ENCODE data around the gene TAF1D. TPM values are rescaled to one million over a fixed set of nuclear protein-coding genes. Genes with fewer than 3 reads are reported as not detected.

Gene TAF1D
- total RNA-seq, 2 donors from 2014 or later: 262 to 270 TPM

DNA sequence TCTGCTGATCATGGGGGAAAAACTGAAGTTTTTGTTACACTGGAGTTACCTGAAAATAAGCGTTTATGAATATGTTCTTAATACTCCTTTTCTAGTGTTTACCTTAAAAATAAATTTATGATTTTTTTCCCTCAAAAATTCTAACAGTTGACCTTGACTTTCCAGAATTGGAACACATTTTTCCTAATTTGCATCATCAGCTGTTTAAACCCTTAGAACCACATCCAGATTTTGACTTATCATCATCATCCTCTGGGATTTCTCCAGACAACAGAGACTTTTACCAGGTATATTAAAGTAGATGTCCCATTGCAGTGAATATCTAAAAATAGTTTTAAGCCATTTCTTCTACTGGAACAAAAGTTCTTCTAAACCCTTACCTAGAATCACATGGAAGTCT, 17.2 kb downstream of the TAF1D start:
- Mint-ChIP-seq H3K27ac (no peak overlapping the region), H3K4me3 (no peak overlapping the region), H3K27me3 (no peaks in the 10 kb centered on the region), H3K36me3 (ENCODE audit: low read depth) (peaks cover 84% of the 10 kb centered on the region), H3K4me1 (no peaks in the 10 kb centered on the region), H3K9me3 (no peaks in the 10 kb centered on the region)
- no peak for ATAC-seq (replicated peaks)

- peaks cover 12% of the 10 kb centered on the region for H3K4me1 Mint-ChIP-seq
- peaks cover 82% of the 10 kb centered on the region for H3K36me3 Mint-ChIP-seq (ENCODE audit: low read depth)
- no peak overlapping the region for H3K27ac Mint-ChIP-seq
- no peak for ATAC-seq (replicated peaks)
- no peaks in the 10 kb centered on the region for H3K9me3 Mint-ChIP-seq
- no peak overlapping the region for H3K4me3 Mint-ChIP-seq
- no peaks in the 10 kb centered on the region for H3K27me3 Mint-ChIP-seq
Measured at GRCh38 chr11:93720522-93720921, 20.8 kb downstream of the TAF1D start.

DNA sequence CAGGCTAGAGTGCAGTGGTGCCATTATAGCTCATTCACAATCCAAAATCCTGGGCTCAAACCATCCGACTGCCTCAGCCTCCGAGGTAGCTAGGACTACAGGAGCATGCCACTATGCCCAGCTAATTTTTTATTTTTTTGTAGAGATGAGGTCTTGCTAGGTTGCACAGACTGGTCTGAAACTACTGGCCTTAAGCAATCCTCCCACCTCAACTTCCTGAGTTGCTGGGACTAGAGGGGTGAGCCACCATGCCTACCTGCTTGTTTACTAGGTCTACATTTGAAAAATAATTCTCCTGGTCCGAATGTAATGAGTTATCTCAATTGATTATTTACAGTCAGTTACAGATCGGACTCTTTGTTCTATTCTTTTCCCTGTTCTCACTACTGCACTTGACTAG, 22.0 kb downstream of the TAF1D start:
- H3K4me1 Mint-ChIP-seq: peaks cover 12% of the 10 kb centered on the region
- no peak for ATAC-seq (replicated peaks)
- no peak overlapping the region for H3K4me3 Mint-ChIP-seq
- no peaks in the 10 kb centered on the region for H3K27me3 Mint-ChIP-seq
- no peak overlapping the region for H3K27ac Mint-ChIP-seq
- no peaks in the 10 kb centered on the region for H3K9me3 Mint-ChIP-seq
- H3K36me3 Mint-ChIP-seq (ENCODE audit: low read depth): peaks cover 85% of the 10 kb centered on the region

GRCh38 chr11:93718057-93718563, 23.2 kb downstream of the TAF1D start:
- Mint-ChIP-seq H3K27ac (peak overlapping the region; percentile 70), H3K9me3 (no peaks in the 10 kb centered on the region), H3K27me3 (no peaks in the 10 kb centered on the region), H3K4me3 (no peak overlapping the region), H3K4me1 (peaks cover 18% of the 10 kb centered on the region), H3K36me3 (ENCODE audit: low read depth) (peaks cover 87% of the 10 kb centered on the region)
- peak; percentile 9 for ATAC-seq (replicated peaks)

DNA sequence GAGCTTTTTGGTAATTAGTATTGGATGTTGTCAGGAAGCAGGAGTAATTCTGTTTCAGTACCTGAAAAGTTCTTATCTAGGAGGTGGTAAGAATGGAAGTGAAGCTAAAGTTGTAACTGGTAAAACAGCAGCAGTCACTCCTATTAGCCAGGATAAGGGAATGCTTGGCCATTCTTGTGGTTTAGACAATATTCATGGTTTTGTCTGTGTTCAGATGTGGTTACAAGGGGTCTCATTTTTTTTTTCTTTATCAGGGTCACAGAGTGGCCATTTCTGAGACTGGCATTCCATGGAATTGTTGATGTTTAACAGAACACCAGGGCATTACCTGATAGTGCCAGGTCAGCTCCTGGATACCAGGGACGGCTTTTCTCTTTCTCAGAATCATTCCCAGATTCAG, 23.8 kb downstream of the TAF1D start:
- ATAC-seq (replicated peaks): no peak
- Mint-ChIP-seq H3K36me3 (ENCODE audit: low read depth) (peaks cover 87% of the 10 kb centered on the region), H3K4me3 (no peak overlapping the region), H3K9me3 (no peaks in the 10 kb centered on the region), H3K4me1 (peaks cover 18% of the 10 kb centered on the region), H3K27ac (peak overlapping the region; percentile 70), H3K27me3 (no peaks in the 10 kb centered on the region)

GRCh38 chr11:93715797-93716396, 25.4 kb downstream of the TAF1D start:
- no peak overlapping the region for H3K27ac Mint-ChIP-seq
- no peak for ATAC-seq (replicated peaks)
- peaks cover 87% of the 10 kb centered on the region for H3K36me3 Mint-ChIP-seq (ENCODE audit: low read depth)
- peaks cover 18% of the 10 kb centered on the region for H3K4me1 Mint-ChIP-seq
- no peaks in the 10 kb centered on the region for H3K27me3 Mint-ChIP-seq
- no peak overlapping the region for H3K4me3 Mint-ChIP-seq
- H3K9me3 Mint-ChIP-seq: no peaks in the 10 kb centered on the region

GRCh38 chr11:93712678-93713077, 28.6 kb downstream of the TAF1D start:
- Mint-ChIP-seq H3K4me1 (peaks cover 12% of the 10 kb centered on the region), H3K27ac (no peak overlapping the region)

DNA sequence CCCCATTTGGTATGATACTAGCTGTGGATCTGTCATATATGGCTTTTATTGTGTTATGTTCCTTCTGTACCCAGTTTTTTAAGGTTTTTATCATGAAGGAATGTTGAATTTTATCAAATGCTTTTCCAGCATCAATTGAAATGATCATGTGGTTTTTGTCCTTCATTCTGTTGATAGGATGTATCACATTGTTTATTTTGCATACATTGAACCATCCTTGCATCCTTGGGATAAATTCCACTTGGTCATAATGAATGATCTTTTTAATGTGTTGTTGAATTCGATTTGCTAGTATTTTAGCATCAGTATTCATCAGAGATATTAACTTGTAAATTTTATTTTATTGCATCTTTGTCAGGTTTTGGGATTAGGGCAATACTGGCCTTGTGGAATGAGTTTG, 31.1 kb downstream of the TAF1D start:
- H3K27me3 Mint-ChIP-seq: no peaks in the 10 kb centered on the region
- H3K9me3 Mint-ChIP-seq: peaks cover 20% of the 10 kb centered on the region
- H3K27ac Mint-ChIP-seq: no peak overlapping the region
- peaks cover 100% of the 10 kb centered on the region for H3K36me3 Mint-ChIP-seq (ENCODE audit: low read depth)
- ATAC-seq (replicated peaks): no peak
- H3K4me1 Mint-ChIP-seq: peaks cover 6% of the 10 kb centered on the region
- no peak overlapping the region for H3K4me3 Mint-ChIP-seq

More at GRCh38 chr11:93712678-93713077, 28.6 kb downstream of the TAF1D start:
- peaks cover 99% of the 10 kb centered on the region for H3K36me3 Mint-ChIP-seq (ENCODE audit: low read depth)
- no peak overlapping the region for H3K4me3 Mint-ChIP-seq
- ATAC-seq (replicated peaks): no peak
- peaks cover 20% of the 10 kb centered on the region for H3K9me3 Mint-ChIP-seq
- no peaks in the 10 kb centered on the region for H3K27me3 Mint-ChIP-seq

- no peak overlapping the region for H3K4me3 Mint-ChIP-seq
- peaks cover 7% of the 10 kb centered on the region for H3K4me1 Mint-ChIP-seq
- H3K27me3 Mint-ChIP-seq: no peaks in the 10 kb centered on the region
- H3K36me3 Mint-ChIP-seq (ENCODE audit: low read depth): peaks cover 98% of the 10 kb centered on the region
- peaks cover 11% of the 10 kb centered on the region for H3K9me3 Mint-ChIP-seq
- ATAC-seq (replicated peaks): no peak
- H3K27ac Mint-ChIP-seq: no peak overlapping the region
Measured at GRCh38 chr11:93704237-93704636, 37.1 kb downstream of the TAF1D start.

GRCh38 chr11:93700830-93701229, 40.5 kb downstream of the TAF1D start:
- Mint-ChIP-seq H3K4me1 (peaks cover 9% of the 10 kb centered on the region), H3K9me3 (no peaks in the 10 kb centered on the region), H3K27me3 (no peaks in the 10 kb centered on the region), H3K27ac (no peak overlapping the region), H3K36me3 (ENCODE audit: low read depth) (peaks cover 98% of the 10 kb centered on the region), H3K4me3 (no peak overlapping the region)
- no peak for ATAC-seq (replicated peaks)

- no peak overlapping the region for H3K27ac Mint-ChIP-seq
- peaks cover 9% of the 10 kb centered on the region for H3K4me1 Mint-ChIP-seq
- no peaks in the 10 kb centered on the region for H3K9me3 Mint-ChIP-seq
- ATAC-seq (replicated peaks): no peak
- H3K4me3 Mint-ChIP-seq: no peak overlapping the region
- peaks cover 93% of the 10 kb centered on the region for H3K36me3 Mint-ChIP-seq (ENCODE audit: low read depth)
- no peaks in the 10 kb centered on the region for H3K27me3 Mint-ChIP-seq
Measured at GRCh38 chr11:93697611-93698010, 43.7 kb downstream of the TAF1D start.

- H3K4me1 Mint-ChIP-seq: peaks cover 14% of the 10 kb centered on the region
- ATAC-seq (replicated peaks): no peak
- H3K36me3 Mint-ChIP-seq (ENCODE audit: low read depth): peaks cover 95% of the 10 kb centered on the region
- no peak overlapping the region for H3K27ac Mint-ChIP-seq
- no peak overlapping the region for H3K4me3 Mint-ChIP-seq
- no peaks in the 10 kb centered on the region for H3K9me3 Mint-ChIP-seq
- no peaks in the 10 kb centered on the region for H3K27me3 Mint-ChIP-seq
Measured at GRCh38 chr11:93694557-93694956, 46.7 kb downstream of the TAF1D start.

GRCh38 chr11:93694109-93694508, 47.2 kb downstream of the TAF1D start:
- H3K4me3 Mint-ChIP-seq: no peak overlapping the region
- H3K27ac Mint-ChIP-seq: no peak overlapping the region
- no peaks in the 10 kb centered on the region for H3K27me3 Mint-ChIP-seq
- peaks cover 13% of the 10 kb centered on the region for H3K4me1 Mint-ChIP-seq
- peaks cover 95% of the 10 kb centered on the region for H3K36me3 Mint-ChIP-seq (ENCODE audit: low read depth)
- ATAC-seq (replicated peaks): no peak
- H3K9me3 Mint-ChIP-seq: no peaks in the 10 kb centered on the region

DNA sequence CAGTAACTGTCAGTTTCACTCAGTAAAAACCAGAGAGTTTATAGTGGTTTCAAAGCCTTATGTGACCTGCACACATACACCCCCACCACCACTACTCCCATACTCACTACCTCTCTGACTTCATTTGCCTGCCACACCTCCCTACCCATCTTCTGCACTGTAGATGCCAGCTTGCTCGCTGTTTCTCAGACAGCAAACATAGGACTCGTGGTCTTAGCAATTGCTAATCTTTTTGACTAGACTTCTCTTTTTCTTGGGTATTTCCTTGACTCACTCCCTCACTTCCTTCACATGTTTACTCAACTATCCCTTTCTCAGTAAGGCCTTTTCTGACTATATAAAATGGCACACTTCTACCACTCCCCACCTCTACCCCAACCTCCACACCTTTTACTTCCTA, 52.1 kb downstream of the TAF1D start:
- peak; percentile 99 for ATAC-seq (replicated peaks)
- Mint-ChIP-seq H3K36me3 (ENCODE audit: low read depth) (peaks cover 90% of the 10 kb centered on the region), H3K4me3 (peak overlapping the region; percentile 53), H3K27ac (peak overlapping the region; percentile 90), H3K9me3 (no peaks in the 10 kb centered on the region), H3K27me3 (no peaks in the 10 kb centered on the region), H3K4me1 (peaks cover 29% of the 10 kb centered on the region)

DNA sequence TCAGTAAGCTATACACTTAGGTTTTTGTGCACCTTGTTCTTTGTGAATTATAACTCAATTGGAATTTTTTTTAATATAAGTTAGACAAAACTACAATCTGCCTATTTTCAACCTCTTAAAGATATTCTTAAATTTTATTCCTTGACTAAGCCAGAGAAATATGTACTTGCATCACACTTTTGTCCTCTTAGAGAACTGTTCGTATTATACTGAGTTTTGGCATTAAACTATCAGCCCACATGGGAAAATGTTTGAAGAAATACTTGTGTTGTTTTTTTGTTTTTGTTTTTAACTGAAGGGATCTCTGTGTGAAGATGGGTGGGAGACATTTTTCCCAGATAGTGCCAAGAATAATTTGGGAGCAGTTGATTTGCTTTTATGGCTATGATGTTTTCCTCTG, 54.5 kb downstream of the TAF1D start:
- H3K27ac Mint-ChIP-seq: peak overlapping the region; percentile 72
- H3K27me3 Mint-ChIP-seq: no peaks in the 10 kb centered on the region
- H3K9me3 Mint-ChIP-seq: no peaks in the 10 kb centered on the region
- H3K4me3 Mint-ChIP-seq: no peak overlapping the region
- H3K36me3 Mint-ChIP-seq (ENCODE audit: low read depth): peaks cover 94% of the 10 kb centered on the region
- ATAC-seq (replicated peaks): no peak
- peaks cover 34% of the 10 kb centered on the region for H3K4me1 Mint-ChIP-seq

Measured in activated T-helper 17 cell treated with anti-CD3 and anti-CD28 coated beads, Interleukin-2, amount 50 U/mL, for 72 hours (primary cell).